Hippocampal formation (tissue), 2 donors: Measurements from ENCODE around the gene SEC24C.
"Not testable (repeated sequence)": the region's sequence is repeated elsewhere in the genome, so short reads cannot be mapped to it uniquely, and the experiment has no call there.

Source experiments
- DNase-seq, 2 donors: peaks; one replicate each; lab custom pipeline; 2025; lab: John Stamatoyannopoulos, UW

The SEC24C gene

DNA sequence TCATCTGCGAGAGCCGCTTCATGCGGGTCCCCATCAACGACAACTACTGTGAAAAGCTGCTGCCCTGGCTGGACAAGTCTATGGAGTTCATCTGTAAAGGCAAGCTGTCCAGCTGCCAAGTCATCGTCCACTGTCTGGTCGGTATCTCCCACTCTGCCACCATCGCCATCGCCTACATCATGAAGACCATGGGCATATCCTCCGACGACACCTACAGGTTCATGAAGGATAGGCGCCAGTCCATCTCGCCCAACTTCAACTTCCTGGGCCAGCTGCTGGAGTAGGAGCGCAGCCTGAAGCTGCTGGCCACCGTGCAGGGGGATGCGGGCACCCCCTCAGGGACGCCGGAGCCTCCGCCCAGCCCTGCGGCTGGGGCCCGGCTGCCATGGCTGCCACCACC lies 11.7 kb upstream of the SEC24C start:
- DNase-seq = no peak

DNA sequence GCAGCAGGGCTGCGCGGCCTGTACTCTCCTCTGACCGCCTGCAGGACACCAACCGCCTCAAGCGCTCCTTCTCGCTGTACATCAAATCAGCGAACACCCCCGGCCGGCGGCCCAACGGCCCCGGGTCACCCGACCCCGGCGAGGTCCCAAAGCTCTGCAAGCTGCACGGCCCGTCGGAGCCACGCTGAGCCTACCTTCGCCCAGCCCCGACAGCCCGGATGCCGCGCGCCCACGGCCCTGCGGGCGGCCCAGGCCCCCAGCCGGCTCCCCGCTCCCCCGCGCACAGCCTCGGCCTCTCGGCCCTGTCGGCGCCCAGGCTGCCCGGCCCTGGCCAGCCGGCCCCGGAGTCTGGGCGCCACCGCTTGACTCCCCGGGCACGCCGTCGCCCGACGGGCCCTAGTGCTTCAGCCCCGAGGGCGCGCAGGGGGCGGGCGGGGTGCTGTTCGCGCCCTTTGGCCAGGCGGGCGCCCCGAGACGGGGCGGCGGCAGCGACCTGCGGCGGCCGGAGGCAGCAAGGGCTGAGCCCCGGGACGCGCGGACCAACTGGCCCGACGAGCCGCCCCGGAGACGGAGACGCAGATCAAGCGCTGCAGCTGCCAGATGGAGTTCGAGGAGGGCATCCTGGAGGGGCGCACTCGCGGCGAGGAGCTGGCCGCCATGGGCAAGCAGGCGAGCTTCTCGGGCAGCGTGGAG lies 11.1 kb upstream of the SEC24C start:
- no peak for DNase-seq

DNA sequence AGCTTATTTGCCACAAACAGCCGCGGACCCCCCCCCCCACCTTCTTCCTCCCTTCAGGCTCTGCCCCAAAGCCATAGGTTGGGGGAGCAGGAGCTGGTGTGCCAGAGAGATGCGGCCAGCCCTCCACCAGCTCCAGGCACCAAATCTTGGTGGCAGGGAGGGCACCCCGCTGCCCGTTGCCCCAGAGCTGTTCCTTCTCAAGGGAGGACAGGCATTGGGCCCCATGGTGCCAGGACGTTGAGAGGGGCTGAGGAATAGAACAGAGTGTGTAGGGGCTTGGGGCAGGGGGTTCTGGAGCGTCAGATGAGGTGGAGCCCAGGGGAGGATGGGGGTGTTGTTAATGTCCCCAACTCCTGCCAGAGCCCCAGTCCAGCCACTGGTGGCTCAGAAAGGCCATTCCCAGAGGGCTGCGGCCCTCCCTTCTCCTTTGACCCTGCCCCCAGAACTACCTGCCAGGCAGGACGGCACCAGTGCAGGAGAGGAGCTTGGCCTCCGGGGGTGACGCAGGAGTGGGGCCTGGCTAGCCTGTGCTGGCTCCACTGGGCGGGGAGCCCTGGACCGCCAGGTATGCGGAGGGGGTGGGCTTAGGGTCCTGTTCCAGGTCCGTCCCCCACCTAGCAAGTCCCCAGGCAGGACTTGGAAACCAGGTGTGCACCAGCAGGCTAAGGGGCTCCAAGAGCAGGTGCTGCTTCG lies 10.0 kb upstream of the SEC24C start:
- no peak for DNase-seq

DNA sequence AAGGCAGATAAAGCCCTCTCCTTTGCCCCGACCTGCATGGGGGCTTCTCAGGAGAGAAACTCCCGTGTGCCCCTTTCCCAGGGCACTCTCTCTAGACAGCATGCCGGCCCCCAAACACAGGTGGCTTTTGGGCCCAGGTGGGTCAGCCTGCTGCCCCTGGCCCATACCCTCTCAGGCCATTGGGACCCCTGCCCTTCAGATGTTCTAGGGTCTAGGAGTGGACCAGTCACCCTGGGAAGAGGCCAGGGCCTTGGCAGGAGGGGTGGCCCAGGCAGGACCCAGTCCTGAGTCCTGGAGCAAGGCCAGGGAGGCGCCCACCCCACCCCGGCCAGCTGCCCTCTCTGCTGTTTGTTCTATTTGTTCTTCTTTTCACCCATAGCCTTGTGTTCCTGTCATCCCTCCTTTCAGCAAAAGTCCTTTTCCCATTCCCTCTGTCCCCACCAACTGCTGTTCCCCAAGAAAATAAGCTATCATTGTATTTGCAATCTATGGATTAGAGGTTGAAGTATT lies 9.3 kb upstream of the SEC24C start:
- DNase-seq = no peak

DNA sequence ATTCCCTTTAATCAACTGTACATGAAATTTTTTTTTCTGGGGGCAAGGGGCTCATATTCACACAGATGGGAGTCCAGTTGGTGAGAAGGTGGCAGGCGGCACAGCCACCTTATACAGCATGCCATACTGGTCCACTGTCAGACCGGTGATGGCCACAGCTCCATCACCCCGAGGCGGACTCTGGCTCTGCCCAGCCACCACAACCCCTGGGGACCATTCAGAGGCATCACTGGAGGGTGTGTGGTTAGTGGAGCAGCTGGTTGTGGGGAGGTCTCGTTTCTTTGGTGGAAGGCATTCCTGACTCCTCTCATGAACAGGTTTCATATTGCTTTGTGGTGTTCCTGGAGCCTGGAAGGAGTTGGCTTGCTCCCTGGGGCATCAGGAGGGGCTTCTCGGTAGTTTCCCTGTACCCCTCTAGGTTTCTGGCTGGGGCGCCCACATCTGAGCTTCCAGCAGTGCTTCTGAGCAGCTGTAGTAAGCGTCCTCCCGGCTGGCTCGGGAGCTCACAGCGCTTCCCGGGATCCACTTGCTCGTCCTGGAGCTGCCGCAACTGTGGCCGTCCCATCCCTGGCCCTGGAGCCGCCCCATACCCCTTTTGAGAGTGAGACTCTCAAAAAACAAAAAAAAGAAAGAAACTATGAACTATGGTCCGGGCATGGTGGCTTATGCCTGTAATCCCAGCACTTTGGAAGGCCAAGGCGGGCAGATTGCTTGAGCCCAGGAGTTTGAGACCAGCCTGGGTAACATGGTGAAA lies 3.5 kb upstream of the SEC24C start:
- not testable (repeated sequence) for DNase-seq

DNA sequence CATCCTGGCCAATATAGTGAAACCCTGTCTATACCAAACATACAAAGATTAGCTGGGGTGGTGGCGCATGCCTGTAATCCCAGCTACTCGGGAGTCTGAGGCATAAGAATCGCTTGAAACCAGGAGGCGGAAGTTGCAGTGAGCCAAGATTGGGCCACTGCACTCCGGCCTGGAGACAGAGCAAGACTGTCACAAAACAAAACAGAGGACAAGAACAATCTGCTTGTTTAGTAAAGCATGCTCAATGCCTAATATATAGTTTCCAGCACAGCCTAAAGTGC lies 1.8 kb upstream of the SEC24C start:
- no peak for DNase-seq

DNA sequence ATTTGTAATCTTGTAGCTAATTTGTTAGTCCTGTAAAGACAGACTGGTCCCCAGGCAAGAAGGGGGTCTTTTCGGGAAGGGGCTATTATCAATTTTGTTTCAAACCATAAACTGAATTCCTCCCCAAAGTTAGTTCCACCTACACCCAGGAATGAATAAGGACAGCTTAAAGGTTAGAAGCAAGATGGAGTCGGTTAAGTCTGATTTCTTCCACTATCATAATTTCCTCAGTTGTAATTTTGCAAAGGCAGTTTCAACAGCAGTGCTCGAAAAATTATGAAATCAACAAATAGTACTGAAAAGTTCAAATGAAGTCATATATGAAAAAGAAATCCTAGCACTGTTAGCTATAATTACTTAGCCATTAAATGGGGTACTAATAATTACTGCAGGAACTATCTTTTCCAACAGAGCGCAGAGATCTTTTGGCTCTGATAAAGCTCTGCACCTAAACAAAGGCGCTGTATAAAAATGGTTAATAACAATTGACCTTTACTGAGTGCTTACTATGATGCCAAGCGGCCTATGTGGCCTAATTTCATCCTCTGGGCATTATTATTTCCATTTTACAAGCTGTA lies 756 bp upstream of the SEC24C start:
- no peak for DNase-seq

DNA sequence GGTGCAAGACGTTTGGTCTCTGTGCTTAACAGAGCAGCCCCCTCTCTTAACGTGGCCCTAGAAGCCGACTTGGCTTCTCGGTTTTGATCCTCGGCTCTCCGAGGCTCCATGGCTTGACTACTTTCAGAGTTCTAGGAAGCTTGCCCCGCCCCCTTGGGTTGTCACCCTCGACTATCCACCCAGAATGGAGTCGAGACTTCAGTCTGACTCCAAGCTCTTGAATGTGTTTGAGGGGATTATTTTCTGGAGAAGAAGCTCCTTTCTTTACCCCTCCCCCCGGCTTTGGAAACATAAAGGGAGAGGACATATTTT lies 448 bp downstream of the SEC24C start:
- DNase-seq = no peak

DNA sequence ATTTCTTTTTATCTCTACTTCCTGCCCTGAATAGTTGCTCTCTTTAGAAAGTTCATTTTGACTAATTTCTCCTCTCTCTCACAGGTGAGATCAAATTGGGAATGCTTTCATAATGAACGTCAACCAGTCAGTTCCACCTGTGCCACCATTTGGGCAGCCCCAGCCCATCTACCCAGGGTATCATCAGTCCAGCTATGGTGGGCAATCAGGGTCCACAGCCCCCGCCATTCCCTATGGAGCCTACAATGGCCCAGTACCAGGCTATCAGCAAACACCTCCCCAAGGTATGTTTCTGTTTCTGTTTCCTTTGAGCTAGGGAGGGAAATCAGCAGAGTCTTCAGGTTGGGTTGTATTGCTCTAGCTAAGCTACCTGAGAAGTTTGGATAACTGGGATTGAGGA lies 2.5 kb downstream of the SEC24C start:
- DNase-seq = no peak

DNA sequence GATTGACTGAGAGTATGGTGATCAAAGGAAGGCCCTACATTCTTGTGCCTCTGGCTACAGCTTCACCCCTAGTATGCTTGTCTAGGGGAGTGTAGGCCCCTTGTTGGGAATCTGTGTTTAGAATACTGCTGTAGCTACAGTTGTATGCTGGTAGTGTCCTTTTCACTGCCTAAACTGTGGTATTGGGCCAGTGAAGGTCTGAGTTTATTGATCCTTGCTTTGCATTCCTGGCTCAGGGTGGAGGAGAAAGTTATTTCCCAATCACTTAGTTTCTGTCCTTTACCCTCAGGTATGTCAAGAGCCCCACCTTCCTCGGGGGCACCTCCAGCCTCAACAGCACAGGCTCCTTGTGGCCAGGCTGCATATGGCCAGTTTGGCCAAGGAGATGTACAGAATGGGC lies 6.6 kb downstream of the SEC24C start:
- DNase-seq = no peak

DNA sequence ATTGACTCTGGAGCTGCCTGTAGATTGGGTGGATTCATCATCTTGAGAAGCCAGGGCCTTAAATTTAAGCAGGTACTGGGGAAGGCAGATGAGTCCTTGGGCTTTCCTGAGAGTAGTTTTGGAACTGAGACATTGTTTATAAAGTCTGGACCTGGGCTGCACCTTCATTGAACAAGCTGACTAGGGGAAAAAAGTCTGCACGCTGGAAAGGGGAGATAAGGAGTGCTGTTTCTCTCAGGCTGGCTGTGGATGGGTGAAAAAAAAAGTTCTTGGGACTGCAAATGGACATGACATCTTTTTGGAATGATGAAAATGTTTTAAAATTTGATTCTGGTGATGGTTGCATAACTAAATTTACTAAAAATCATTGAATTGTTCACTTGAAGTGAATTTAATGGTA lies 12.0 kb downstream of the SEC24C start:
- no peak for DNase-seq

DNA sequence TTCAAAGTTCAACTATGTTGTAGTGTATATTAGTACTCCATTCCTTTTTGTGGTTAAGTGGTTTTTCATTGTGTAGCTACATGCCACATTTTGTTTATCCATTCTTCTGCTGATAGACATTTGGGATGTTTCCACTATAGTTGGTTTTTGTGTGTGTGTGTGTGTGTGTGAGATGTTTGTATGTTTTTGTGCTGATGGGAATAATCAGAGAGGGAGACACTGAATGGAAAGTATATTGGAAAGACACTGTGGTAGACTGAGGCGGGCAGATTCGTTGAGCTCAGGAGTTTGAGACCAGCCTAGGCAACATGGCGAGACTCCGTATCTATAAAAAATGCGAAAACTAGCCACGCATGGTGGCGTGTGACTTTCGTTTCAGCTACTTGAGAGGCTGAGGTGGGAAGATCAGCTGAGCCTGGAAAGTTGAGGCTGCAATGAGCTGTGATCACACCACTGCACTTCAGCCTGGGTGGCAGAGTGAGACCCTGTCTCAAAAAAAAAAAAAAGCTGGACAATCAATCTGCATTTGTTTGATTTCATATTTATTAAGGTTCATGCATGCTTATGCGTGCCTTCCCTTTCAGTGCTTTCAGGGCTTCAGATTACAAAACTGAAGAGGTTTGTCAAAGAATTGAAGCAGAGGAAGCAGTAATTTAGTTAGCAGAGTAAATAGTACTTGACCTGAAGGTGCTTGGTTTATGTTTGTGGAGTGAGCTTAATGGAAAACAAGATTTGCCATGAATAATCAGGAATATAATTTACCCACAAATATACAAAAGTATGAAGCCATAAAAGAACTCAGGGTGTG lies 14.7 kb downstream of the SEC24C start:
- no peak for DNase-seq

DNA sequence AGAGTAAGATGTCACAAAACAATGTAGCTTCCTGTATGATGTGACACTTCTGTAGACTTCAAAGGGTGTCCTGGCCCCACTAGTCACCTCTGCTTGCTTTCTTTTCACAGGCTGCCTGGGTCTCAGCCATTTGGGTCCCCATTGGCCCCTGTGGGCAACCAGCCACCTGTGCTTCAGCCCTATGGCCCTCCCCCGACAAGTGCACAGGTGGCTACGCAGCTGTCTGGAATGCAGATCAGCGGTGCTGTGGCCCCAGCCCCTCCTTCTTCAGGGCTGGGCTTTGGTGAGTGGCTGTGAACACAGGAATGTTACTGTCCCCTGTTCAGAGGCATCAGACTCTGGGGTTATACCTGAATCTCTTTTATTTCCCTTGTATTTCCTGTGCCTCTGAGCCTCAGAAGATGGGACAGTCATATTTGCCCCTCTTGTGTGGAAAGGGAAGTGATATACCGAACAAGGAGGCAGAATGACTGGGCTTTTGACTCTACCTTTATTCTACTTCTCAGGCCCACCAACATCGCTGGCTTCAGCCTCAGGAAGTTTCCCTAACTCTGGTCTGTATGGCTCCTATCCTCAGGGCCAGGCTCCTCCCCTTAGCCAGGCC lies 15.4 kb downstream of the SEC24C start:
- DNase-seq = no peak

DNA sequence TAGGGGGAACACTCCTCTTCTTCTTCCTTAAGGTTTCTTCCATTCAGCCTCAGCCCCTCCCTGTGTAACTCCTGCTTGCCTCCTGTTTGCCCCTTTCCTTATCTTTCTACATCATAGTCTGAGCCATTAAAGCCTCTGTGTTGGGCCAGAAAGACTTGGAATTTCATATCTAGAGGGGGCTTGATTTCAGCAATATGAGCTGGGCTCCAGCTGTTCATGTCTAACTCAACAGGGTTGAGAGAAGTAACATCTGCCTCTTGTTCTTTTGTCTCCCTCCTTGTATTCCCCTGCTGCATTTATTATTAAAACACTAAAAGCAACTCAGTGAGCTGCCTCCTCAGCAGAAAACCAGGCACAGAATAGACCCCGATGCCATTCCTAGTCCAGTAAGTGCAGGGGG lies 17.6 kb downstream of the SEC24C start:
- DNase-seq = no peak

DNA sequence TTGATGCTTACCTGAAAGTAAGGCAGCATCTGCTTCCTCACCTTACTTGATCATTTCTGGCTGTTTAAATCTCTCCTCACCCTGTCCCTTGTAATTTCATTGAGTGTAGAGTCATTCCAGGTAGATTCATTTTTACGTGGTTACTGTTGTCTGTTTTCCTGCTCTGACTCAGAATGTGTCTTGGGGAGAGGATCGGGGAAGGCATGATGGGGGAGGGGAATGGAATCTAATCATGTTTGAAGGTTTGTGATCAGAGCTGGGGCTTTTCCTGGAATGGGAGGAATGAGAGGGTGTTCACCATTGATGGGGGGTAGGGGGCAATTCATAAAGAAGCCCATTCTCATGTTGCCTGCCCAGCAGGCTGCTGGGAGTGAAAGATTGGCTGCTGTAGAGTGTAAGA lies 18.7 kb downstream of the SEC24C start:
- DNase-seq = no peak

DNA sequence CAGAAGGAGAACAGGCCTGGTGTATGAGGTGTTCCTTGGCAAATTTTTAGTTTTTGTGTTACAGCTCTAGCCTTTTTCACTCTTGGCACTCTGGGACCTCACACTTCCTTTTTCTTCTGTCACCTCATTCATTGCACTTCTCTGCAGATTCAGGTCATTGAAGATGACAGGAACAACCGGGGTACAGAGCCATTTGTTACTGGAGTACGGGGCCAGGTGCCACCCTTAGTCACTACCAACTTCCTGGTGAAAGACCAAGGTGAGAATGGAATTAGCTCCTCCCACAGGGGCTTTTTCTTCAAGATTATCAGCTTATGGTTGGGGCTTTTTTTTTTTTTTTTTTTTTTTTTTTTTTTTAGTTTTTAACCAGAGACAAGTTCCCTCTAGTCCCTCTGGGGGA lies 19.2 kb downstream of the SEC24C start:
- DNase-seq = no peak

DNA sequence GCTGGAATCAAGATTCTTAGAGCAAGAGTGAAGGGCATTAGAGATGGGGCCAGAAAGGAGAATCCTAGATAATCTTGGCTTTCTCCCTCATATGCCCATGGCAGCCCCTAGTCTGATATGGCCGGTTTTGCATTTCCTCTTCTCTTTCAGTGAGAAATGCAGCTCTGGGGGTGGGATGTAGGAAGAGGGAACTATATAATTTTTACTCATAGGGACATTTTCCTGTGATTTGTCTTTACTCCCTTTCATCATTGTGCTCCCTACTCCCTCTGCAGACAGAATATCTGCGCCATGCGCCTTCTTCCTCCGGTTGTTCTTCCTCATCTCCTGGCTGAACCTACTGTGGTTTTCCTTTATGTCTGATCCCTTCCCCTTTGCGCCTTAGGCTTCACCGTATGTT lies 20.9 kb downstream of the SEC24C start:
- DNase-seq = no peak

DNA sequence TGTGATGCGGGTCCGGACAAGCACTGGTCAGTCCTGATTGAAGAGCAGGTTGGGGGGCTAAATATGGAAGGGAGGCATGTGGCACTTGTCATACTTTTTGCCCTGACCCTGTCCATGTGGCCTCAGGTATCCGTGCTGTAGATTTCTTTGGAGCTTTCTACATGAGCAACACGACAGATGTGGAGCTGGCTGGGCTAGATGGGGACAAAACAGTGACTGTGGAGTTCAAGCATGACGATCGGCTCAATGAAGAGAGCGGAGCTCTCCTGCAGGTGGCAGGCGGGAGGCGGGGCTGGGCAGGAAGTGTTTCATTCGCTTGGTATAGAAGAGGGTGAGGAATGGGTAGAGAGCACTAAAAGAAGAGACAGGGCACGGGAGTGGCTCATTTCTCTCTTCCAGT lies 24.7 kb downstream of the SEC24C start:
- no peak for DNase-seq

DNA sequence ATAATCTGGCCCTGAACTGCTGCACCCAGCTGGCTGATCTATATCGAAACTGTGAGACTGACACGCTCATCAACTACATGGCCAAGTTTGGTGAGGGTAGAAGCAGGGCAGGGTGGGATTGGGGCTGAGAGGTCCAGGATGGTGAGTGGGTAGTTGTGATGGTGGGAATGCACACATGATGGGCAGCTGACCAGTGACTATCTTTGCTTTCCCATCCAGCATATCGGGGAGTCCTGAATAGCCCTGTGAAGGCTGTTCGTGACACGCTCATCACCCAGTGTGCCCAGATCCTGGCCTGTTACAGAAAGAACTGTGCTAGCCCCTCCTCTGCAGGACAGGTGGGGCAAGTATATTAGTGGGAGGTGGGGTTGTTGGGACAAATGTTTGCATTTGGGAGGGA lies 25.2 kb downstream of the SEC24C start:
- DNase-seq = no peak

DNA sequence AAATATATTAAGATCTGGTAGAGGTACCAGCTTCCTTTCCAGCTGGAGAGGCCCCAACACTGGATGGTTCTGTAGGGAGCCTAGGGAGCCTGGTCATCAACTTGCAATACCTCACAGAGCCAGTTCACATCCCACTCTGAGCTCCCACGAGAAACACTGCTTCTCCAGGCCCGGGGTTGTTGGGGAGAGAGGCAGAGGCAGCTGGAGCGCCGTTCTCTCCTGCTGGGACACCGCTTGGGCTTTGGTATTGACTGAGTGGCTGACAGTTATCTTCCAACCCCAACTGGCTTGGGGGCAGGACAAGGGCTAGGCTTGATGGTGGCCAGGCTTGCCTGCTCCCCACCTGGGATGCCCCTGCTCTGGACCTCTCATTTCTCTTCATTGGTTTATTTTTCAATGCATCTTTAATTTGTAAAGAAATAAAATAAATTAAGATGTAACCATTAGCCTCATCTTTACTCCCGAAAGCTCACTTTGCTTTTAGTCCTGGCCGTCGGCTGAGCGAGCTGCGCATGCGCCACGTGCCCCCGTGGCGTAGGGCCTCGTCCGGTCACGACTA lies 27.6 kb downstream of the SEC24C start:
- DNase-seq = peak in 1 of 2 donors; percentile 55
